ENCODE measurements around the gene GPR179.

GRCh38 chr17:38336838-38337237 lies 6.9 kb downstream of the GPR179 start:
- no peak for TF ChIP-seq CTCF (IDR thresholded peaks at IDR 0.05)
- no peak for TF ChIP-seq POLR2A (IDR thresholded peaks at IDR 0.05)

Data from uterus (tissue), 2 donors.